Activated T-helper 1 cell treated with anti-CD3 and anti-CD28 coated beads, Interleukin-2, amount 50 U/mL, for 16 hours (primary cell): ENCODE measurements around the gene PIGO.

Source experiments
- DNase-seq, 2 donors: peaks; one replicate each; pipeline ENCODE4 v3.0.0-alpha.2; 2020; ENCODE audit warnings: low read depth in 1 of 2, low spot score in 1 of 2

The PIGO gene

GRCh38 chr9:35096035-35096849 is at the start of gene PIGO:
TSS of gene PIGO (minus strand) at chr9:35096591. CDS start at chr9:35095565, 1,026 bp downstream.
- peak; percentile 78 to 82 for DNase-seq

- no peak for DNase-seq
Observed at GRCh38 chr9:35142037-35142436, 45.6 kb upstream of the PIGO start.

DNA sequence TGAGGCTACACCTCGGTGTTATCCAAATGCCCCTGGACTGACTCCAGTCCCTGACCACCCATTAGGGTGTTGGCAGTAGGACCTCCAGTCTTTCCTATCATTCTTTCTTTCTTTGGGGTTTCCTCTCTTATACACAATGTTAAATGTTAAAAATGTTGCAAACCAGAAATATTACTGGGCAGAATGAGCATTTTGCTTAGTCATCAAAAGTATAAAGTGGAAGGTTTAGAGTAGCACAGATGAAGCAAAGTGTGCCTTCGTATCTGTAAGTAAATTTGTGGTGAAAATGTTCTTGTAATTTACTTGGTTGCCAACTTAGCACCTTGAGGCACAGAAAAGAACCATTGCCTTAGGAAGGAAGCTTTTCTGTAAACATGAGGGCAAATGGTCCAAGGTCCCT is 43.7 kb upstream of the PIGO start:
- DNase-seq = no peak

DNA sequence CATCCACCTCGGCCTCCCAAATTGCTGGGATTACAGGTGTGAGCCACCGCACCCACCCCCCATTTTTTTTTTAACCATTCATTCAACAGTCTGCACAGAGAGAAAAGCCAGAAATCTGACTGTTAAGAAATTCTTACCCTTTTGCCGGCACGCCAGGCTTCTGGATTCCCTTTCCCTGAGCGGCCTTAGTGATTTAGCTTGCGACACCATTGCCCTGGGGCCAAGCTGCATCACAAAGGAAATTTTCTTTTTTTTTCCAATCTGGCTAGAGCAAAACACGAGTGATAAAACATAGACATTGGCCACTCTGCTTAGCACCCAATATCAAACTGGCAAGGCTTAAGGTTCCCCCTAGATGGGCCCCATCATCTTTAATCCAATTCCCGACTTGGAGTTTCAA is 40.5 kb upstream of the PIGO start:
- no peak for DNase-seq

- no peak for DNase-seq
Observed at GRCh38 chr9:35135988-35136387, 39.6 kb upstream of the PIGO start.

DNA sequence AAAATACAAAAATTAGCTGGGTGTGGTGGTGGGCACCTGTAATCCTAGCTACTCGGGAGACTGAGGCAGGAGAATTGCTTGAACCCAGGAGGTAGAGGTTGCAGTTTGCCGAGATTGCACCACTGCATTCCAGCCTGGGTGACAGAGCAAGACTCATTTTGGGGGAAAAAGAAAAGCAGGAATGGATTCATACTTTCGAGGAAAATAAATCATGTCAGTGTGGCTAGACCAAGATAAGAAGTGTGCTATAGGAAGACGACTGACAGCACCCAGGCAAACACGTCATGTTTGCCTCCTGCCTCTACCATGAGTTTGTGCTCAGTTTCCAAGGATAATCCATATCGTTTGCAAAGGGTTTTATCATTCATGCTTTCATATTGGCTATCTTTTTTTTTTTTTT is 38.5 kb upstream of the PIGO start:
- DNase-seq = no peak

- DNase-seq = peak; percentile 71 to 78
Observed at GRCh38 chr9:35116898-35117551, 20.6 kb upstream of the PIGO start.

GRCh38 chr9:35116539-35116897 is 20.1 kb upstream of the PIGO start:
- DNase-seq = no peak

DNA sequence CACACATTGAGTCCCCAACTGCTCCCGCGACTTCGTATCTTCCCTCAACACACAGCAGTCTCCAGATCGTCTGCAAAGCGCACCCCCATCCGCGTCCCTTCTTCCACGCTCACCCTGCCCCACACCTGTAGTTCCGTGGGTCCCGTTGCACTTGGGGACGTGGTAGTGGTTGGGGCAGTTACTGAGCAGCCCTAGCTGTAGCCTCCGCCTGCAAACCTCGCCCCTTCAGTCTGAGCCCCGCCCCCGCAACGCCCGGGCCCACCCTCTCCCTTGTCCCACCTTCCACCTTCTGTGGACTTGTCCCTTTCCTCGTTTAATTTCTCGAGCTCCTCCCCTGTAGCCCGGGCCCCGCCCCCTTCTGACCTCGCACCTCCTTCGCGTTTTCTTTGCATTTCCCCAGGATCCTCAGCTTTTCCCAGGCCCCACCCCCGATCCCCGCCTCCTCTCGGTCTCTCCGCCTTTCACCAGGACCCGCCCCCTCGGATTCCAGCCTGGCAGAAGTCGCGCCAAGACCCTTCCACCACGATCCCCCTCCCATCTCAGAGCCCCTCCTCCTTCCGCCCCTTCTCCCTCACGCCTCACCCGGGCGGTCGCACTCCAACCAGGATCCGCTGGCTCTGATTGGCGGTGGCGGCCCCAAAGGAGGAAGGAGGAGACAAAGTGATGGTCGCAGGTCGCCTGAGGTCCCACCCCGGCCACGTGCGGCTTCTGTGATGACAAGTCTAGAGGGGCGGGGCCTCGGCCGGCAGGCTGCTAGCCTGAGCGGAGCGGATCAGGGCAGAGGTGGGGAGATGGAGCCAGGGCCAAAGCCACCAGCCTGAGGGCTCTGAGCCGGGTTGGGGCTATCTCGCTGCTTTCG is 19.5 kb upstream of the PIGO start, which contains the start of gene ATOSB:
TSS of gene ATOSB (minus strand) at position 183 of the 859 bp plus-strand sequence. CDS start 7,588 bp downstream, outside the sequence.
- peak; percentile 82 to 85 for DNase-seq

DNA sequence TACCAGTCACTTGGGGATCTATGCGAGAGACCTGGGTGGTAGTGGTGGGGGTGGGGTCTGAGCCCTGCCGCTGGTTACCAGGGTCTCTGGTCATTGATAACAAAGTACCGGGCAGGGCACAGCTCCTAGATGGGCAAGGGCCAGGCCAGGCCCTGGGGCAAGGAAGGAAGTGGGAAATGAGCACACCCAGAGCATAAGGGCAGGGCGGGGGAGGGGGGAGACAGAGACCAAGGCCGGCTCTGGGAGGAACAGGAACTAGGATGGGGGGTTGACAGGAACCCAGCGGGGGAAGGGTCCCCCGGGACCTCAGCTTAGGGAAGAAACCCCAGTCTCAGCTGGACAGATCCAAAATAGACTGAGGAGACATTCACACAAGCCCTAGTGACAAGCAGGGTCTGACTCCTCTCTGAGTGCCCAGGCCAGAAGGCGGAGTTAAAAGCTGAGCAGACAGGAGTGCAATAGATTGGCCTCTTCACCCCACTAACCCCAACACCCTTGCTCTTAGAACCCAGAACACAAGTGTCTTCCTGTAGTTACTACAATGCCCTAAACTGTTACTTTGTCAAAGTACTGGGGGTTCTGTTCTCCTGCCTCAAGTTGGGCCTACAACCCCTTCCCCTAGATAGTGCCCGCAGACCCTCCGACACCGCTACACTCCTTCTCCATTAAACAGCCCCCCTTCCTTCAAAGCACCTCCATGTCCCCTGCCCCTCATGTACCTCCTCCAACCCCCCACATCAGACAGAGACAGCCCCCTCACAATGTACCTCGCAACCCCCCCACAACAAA is 18.6 kb upstream of the PIGO start:
- no peak for DNase-seq

DNA sequence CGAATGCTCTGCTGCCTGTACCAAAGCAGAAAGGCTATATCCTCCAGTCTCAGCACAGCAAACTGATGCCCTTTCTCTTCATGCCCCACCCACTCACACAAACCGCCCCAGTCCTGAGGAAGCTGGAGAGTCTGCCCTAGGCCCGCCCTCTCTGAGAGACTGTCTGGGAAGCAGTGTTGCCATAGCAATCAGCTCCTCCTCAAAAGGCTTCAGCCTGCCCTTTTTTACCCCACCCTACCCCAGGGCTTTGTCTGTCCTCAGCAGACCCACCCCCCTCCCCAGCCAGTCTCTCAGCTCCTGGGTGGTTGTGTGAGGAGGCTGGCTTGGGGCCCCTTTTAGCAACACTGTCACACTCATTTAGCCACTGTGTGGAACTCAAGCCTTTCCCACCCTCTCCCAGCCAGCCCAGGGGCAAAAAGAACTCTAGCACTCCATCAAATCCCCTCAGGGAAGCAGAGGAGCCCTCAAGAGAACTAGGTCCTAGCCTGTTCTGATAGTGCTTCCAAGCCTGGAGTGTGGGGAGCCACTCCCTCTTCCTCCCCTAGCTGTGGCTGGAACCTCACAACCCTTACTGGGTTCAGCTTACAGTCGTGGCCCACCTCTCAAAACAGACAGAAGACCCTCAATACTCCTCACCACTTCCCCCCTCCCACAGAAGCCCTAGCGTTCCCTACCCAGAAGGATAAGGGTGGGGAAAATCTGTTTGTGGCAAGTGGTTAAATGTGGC is 17.9 kb upstream of the PIGO start:
- DNase-seq = peak in 1 of 2 donors; percentile 43

DNA sequence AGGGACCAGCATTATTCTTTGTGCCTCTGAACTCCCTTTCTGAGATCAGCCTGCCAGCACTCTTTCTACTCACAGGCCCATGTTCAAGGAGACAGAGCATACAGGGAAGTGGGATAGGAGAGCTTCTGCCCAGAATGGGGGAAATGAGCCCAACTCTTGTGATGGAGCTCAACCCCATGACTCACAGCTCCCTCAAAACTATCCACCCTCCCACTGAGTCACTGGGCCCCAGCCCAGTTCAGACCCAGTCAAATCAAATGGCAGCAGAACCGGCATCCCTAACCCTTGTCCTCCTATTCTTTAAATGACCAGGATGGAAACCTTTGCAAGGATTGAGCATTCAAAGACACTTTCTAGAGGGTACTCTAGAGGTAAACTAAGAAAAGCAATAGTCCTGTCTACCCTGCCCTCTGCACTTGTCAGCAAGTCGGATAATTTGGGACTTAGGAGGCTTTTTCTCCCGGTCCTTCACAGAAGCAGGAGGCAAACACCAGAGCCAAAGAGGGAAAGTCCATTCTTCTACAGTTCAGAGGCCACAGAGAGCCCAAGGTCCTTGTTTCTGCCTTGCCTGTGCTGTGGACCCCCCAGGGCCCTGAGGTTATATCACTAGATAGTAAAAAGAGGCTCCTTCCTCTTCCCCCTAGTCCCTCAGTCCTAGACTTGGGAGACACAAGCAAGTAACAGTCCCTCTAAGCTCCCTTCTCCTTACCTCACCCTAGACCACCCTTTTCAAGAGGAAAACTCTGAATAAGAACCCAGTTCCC is 16.0 kb upstream of the PIGO start:
- DNase-seq = no peak

GRCh38 chr9:35111001-35111933 is 14.9 kb upstream of the PIGO start:
- peak; percentile 93 to 94 for DNase-seq

GRCh38 chr9:35110327-35110761 is 14.0 kb upstream of the PIGO start:
- DNase-seq = no peak

- DNase-seq = no peak
Observed at GRCh38 chr9:35108946-35109575, 12.7 kb upstream of the PIGO start.

DNA sequence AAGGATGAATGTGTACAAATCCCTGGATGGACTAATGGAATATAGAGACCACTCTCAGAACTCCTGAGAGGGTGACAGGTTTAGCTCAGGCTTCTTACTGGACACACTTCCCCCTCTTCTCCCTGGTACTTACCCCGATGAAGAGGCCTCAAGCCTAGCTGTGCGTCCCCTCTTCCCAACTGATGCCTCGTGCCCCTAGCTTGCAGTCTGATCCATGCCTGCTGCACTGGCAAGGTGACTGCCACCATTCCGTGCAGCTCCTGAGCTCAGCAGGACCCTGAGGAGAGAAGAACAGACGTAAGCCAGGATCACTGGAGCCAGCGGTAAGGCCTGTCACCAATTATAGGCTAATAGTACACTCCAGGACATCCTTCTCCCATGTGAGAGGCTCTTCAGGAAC is 12.1 kb upstream of the PIGO start:
- DNase-seq = no peak
